GM12878 (cell line): Measurements from ENCODE around the gene MACROD2. TPM values are rescaled to one million over a fixed set of nuclear protein-coding genes. Genes with fewer than 3 reads are reported as not detected.
A peak's percentile ranks its signal among the peaks of the same experiment; 100 is the strongest.

Experiments
- ATAC-seq: fragments of 200-7000 bp; cut with Tn5 transposase; 3 replicates; pipeline ENCODE4 v1.9.1; 2020; ENCODE audit warnings: mild to moderate bottlenecking, moderate library complexity
- BruUV-seq: library from RNA; stranded (reverse); fragments of 400-500 nt; replicated peaks from 2 replicates; lab custom pipeline; 2021; lab: Mats Ljungman, UMichigan
- CTCF ChIA-PET: fragments of 300-600 bp; sonication (Branson Sonifier 250); formaldehyde crosslinking; extraction: SDS; loops from one replicate; lab custom pipeline; 2021; ENCODE audit warnings: inconsistent platforms; lab: Yijun Ruan, JAX
- POLR2A ChIA-PET: fragments of 350-600 bp; formaldehyde crosslinking; extraction: SDS; loops from one replicate; lab custom pipeline; 2021; ENCODE audit warnings: inconsistent platforms; lab: Charles Lee
- RAD21 ChIA-PET: fragments of 300-600 bp; sonication (Branson Sonifier 250); formaldehyde crosslinking; loops from one replicate; lab custom pipeline; 2023; ENCODE audit warnings: antibody characterized with exemption; ENCODE audit not compliant: unreplicated experiment; lab: Charles Lee
- SMC1A ChIA-PET: fragments of 300-600 bp; sonication (Branson Sonifier 250); formaldehyde crosslinking; loops from one replicate; lab custom pipeline; 2023; ENCODE audit not compliant: unreplicated experiment, uncharacterized antibody; lab: Charles Lee
- DNase-seq: peaks from one replicate; pipeline ENCODE4 v3.0.0-alpha.2; 2011; ENCODE audit warnings: low read depth, low spot score
- FAIRE-seq: peaks from 3 replicates; lab custom pipeline; 2011; peaks lifted over from hg19 to GRCh38; lab: Jason Lieb, UNC
- H2AFZ ChIP-seq: 2 replicates; pipeline ENCODE4 v1.6.0; 2011; ENCODE audit warnings: low read depth, low read length, control low read depth; ENCODE audit not compliant: control insufficient read depth
- H3K27ac ChIP-seq: 2 replicates; pipeline ENCODE4 v1.5.1; 2011; ENCODE audit warnings: control low read depth; ENCODE audit not compliant: control insufficient read depth, insufficient read depth
- H3K27me3 ChIP-seq, 2 experiments: replicated peaks in 1 of 2; 2 replicates each; pipeline versions ENCODE4 v1.6.0 to v1.6.1; 2011; ENCODE audit warnings: low read length in 1 of 2; ENCODE audit not compliant: control insufficient read depth in 2 of 2, insufficient read depth in 2 of 2
- H3K36me3 ChIP-seq, 2 experiments: 2 replicates each; pipeline ENCODE4 v1.5.1; 2011; ENCODE audit warnings: low read length in 1 of 2; ENCODE audit not compliant: control insufficient read depth in 2 of 2, insufficient read depth in 2 of 2
- H3K4me1 ChIP-seq: 2 replicates; pipeline ENCODE4 v1.6.1; 2011; ENCODE audit warnings: mild to moderate bottlenecking, low read length, moderate library complexity, mixed read lengths; ENCODE audit not compliant: control insufficient read depth, insufficient read depth
- H3K4me2 ChIP-seq: 2 replicates; pipeline ENCODE4 v1.6.0; 2011; ENCODE audit warnings: control low read depth; ENCODE audit not compliant: control insufficient read depth, insufficient read depth
- H3K4me3 ChIP-seq: fragments of 200-600 bp; sonication (generic); 2 replicates; pipeline ENCODE4 v1.5.1; 2016
- H3K79me2 ChIP-seq: 2 replicates; pipeline ENCODE4 v1.6.0; 2011; ENCODE audit warnings: low read length; ENCODE audit not compliant: control insufficient read depth, insufficient read depth
- H3K9ac ChIP-seq: 2 replicates; pipeline ENCODE4 v1.8.0; 2011; ENCODE audit warnings: low read length, control low read depth, mixed read lengths; ENCODE audit not compliant: control insufficient read depth, insufficient read depth
- H3K9me3 ChIP-seq: replicated peaks from 3 replicates; pipeline ENCODE4 v1.5.1; 2011; ENCODE audit warnings: mild to moderate bottlenecking, low read length; ENCODE audit not compliant: control insufficient read depth, insufficient read depth
- H4K20me1 ChIP-seq: 2 replicates; pipeline ENCODE4 v1.6.0; 2011; ENCODE audit not compliant: control insufficient read depth, insufficient read depth
- HDAC2 ChIP-seq: fragments of 200-600 bp; sonication (generic); IDR thresholded peaks from 2 replicates; pipeline ENCODE4 v1.6.1; 2017
- MTA2 ChIP-seq: fragments of 450-650 bp; IDR thresholded peaks from 2 replicates; pipeline ENCODE4 v1.6.1; 2016; ENCODE audit warnings: low read depth, mild to moderate bottlenecking, moderate library complexity
- PAX8 ChIP-seq: fragments of 450-650 bp; IDR thresholded peaks from 2 replicates; pipeline ENCODE4 v1.6.1; 2017; ENCODE audit warnings: mild to moderate bottlenecking, moderate library complexity
- SUPT20H ChIP-seq: IDR thresholded peaks from 2 replicates; pipeline ENCODE4 v1.6.1; 2011; ENCODE audit warnings: low read depth, mild to moderate bottlenecking, low read length, moderate library complexity, borderline replicate concordance; ENCODE audit not compliant: control insufficient read depth
- WRNIP1 ChIP-seq: IDR thresholded peaks from 2 replicates; pipeline ENCODE4 v1.6.1; 2011; ENCODE audit warnings: low read depth, low read length, improper control_type of control experiment, borderline replicate concordance
- YY1 ChIP-seq: IDR thresholded peaks from 2 replicates; pipeline ENCODE4 v1.6.1; 2011; ENCODE audit warnings: low read depth, mild to moderate bottlenecking, low read length
- WGBS: methylation state at CpG from one replicate; pipeline ENCODE4 v1.1.6; 2016; ENCODE audit warnings: low lambda C conversion rate; ENCODE audit not compliant: insufficient replicate concordance, insufficient coverage; ENCODE audit errors: missing lambda C conversion rate; 5-methylcytosine and 5-hydroxymethylcytosine counted together
- in situ Hi-C: fragments of 300-500 bp; cut with MboI; formaldehyde crosslinking; loops from 9 replicates; pipeline ENCODE4 v1.14.3; 2018; ENCODE audit warnings: mixed read lengths
- intact Hi-C: fragments of 100-400 bp; cut with micrococcal nuclease; formaldehyde crosslinking; loops from one replicate; pipeline ENCODE4 v1.14.2; 2022; ENCODE audit not compliant: unreplicated experiment
- polyA plus RNA-seq, 11 experiments: library from polyadenylated mRNA; depleted of rRNA in 4 of 11; unstranded in 6 of 11; stranded (reverse) in 5 of 11; fragments of >200 nt; fragmentation: Nextera tagmentation in 4 of 11; fragmentation: Illumina TruSeq in 1 of 11; extraction: Ambion mirVana in 4 of 11; extraction: Trizol in 1 of 11; gene quantifications; 1 replicate in 1 of 11; 2 replicates in 10 of 11; pipeline versions ENCODE4 v1.2.1 to v1.2.3, GENCODE V29; 2011 to 2016; ENCODE audit warnings: inconsistent platforms in 2 of 11, missing spikeins in 2 of 11, low read depth in 1 of 11
- total RNA-seq, 4 experiments: library from RNA; depleted of rRNA in 3 of 4; stranded (reverse); fragments of >200 nt in 3 of 4; fragmentation: Illumina TruSeq in 1 of 4; extraction: Trizol in 1 of 4; gene quantifications; 2 replicates each; pipeline versions ENCODE4 v1.2.1 to v1.2.3, GENCODE V29; 2013 to 2021
- TF ChIP-seq, protein P1 (sequence below): IDR thresholded peaks from 2 replicates; pipeline ENCODE4 v1.6.1; 2012; ENCODE audit warnings: low read depth, low read length, improper control_type of control experiment

The MACROD2 gene
- total and polyA plus RNA-seq, 10 of the 15 experiments (the other 5 are each of a cell fraction or from before 2014, with no cell fraction given) = 1.1 to 21.5 (median 2.2) TPM

DNA sequence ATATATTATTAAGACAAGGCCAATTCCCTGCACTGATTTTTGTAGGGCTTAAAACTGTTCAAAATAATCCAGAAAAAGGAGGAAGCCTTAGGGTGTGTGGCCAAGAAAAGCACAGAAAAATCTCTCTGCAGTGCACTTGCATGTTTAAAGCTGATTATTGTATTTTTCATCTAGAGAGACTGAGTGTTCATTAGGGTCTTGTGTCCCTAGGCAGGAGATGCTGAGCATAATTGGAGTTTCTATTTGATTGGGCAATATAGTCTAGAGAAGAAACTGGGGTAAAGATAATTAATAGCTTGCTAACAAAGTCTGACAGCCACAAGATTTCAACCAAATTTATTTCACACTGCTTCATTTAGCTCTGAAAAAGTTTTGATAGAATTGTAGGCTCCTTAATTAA is 339.7 kb downstream of the MACROD2 start:
- intact Hi-C loops = loop anchor here (10.0 kb wide), 1 partner anchor 620 kb away; no protein-coding TSS in a partner anchor

DNA sequence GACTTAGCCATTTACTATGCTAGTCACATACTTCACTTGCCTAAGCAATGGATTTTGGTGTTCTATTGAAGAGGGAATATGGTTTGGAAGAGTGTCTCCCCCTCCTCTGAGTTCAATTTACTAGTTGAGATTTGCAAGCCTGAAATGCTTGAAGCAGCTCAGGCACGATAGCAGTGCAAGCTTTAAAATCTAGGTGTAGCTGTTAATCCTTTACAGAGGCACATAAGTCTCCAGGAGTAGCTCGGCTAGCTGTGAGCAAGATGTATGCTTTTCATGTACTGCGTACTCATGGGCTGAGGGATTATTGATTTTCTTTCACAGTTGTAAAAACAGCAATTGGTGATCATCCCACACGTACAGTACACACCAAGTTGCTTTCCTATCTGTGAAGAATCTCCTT is 341.4 kb downstream of the MACROD2 start:
- peak; percentile 54 for ATAC-seq
- no peaks in the 10 kb centered on the region for H3K36me3 ChIP-seq
- no peaks in the 10 kb centered on the region for H4K20me1 ChIP-seq
- TF ChIP-seq HDAC2 = no peak
- TF ChIP-seq SUPT20H = no peak
- no peak for TF ChIP-seq YY1
- TF ChIP-seq, protein P1, sequence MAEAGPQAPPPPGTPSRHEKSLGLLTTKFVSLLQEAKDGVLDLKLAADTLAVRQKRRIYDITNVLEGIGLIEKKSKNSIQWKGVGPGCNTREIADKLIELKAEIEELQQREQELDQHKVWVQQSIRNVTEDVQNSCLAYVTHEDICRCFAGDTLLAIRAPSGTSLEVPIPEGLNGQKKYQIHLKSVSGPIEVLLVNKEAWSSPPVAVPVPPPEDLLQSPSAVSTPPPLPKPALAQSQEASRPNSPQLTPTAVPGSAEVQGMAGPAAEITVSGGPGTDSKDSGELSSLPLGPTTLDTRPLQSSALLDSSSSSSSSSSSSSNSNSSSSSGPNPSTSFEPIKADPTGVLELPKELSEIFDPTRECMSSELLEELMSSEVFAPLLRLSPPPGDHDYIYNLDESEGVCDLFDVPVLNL = no peak
- no peak for TF ChIP-seq PAX8
- TF ChIP-seq, all 136 proteins: peak for 0
- H3K9me3 ChIP-seq = no peaks in the 10 kb centered on the region
- H3K4me1 ChIP-seq = no peaks in the 10 kb centered on the region
- CTCF ChIA-PET = interaction anchor here (0.6 to 3.9 kb wide), 5 partner anchors 8 to 900 kb away, joined by 3 to 25 read pairs (median 5); no protein-coding TSS in a partner anchor
- intact Hi-C loops = loop anchor here (1.0 to 10.0 kb wide), 4 partner anchors 496 to 1318 kb away; no protein-coding TSS in a partner anchor
- SMC1A ChIA-PET = interaction anchor here (0.6 to 2.1 kb wide), 6 partner anchors 11 to 1475 kb away, joined by 3 to 12 read pairs (median 7); no protein-coding TSS in a partner anchor
- in situ Hi-C loops = loop anchor here (10.0 to 25.0 kb wide), 2 partner anchors 898 to 1326 kb away; no protein-coding TSS in a partner anchor
- no peak overlapping the region for H3K27ac ChIP-seq
- no peak overlapping the region for H3K4me2 ChIP-seq
- no peak overlapping the region for H3K9ac ChIP-seq
- H2AFZ ChIP-seq = no peak overlapping the region
- no peak for FAIRE-seq
- POLR2A ChIA-PET = no interaction called here
- no peak overlapping the region for H3K4me3 ChIP-seq
- BruUV-seq = no TSS peak
- H3K79me2 ChIP-seq = no peaks in the 10 kb centered on the region
- no peaks in the 10 kb centered on the region for H3K27me3 ChIP-seq
- DNase-seq = no peak
- WGBS = 37% methylated on average over 4 of the region's 4 CpGs
- RAD21 ChIA-PET = interaction anchor here (1.1 to 2.1 kb wide), 4 partner anchors 21 to 1318 kb away, joined by 3 to 22 read pairs (median 14); no protein-coding TSS in a partner anchor

More for the DNA sequence above, 339.7 kb downstream of the MACROD2 start:
- Histone ChIP-seq H3K27ac (no peak overlapping the region), H3K4me1 (no peaks in the 10 kb centered on the region), H3K36me3 (no peaks in the 10 kb centered on the region), H3K9me3 (no peaks in the 10 kb centered on the region), H3K4me3 (no peak overlapping the region), H3K27me3 (no peaks in the 10 kb centered on the region), H4K20me1 (no peaks in the 10 kb centered on the region), H2AFZ (no peak overlapping the region), H3K9ac (no peak overlapping the region), H3K4me2 (no peak overlapping the region), H3K79me2 (no peaks in the 10 kb centered on the region)
- FAIRE-seq (no peak), DNase-seq (no peak), ATAC-seq (peak; percentile 12; the same call in 2 of the 3 replicates)
- TF ChIP-seq MTA2 (peak; percentile 59), WRNIP1 (no peak)
- RAD21 ChIA-PET = no interaction called here
- SMC1A ChIA-PET = no interaction called here
- in situ Hi-C loops = loop anchor here (10.0 to 25.0 kb wide), 2 partner anchors 900 to 1327 kb away; no protein-coding TSS in a partner anchor
- CTCF ChIA-PET = interaction anchor here (1.0 kb wide), 1 partner anchor 612 kb away, joined by 4 read pairs; no protein-coding TSS in a partner anchor
- POLR2A ChIA-PET = no interaction called here
- BruUV-seq = no TSS peak
